GM19193 (cell line): ENCODE data around the gene TTC29.

Experiments
- POLR2A ChIP-seq: IDR thresholded peaks from 4 replicates; pipeline ENCODE4 v1.6.1; 2011; ENCODE audit not compliant: insufficient read depth, insufficient read length; ENCODE audit errors: extremely low read depth

Gene TTC29

DNA sequence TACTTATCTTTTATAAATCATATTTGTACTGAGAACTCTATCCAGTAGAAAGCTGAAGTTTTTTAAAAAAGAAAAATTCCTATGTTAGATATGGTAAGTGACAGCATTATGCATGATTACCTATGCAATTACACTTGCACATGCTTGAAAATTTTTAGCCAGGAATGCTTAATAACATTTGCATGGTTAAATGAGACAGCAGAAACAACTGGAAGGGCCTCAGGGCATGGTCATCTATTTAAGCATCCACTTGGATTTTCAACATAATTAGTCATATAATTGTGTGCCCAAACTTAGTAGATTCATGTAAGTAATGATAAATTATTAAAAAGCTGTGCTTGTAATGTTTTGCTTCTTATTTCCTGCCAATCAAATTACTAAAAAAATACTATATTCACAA, 151.9 kb downstream of the TTC29 start:
- TF ChIP-seq POLR2A, result no peak

DNA sequence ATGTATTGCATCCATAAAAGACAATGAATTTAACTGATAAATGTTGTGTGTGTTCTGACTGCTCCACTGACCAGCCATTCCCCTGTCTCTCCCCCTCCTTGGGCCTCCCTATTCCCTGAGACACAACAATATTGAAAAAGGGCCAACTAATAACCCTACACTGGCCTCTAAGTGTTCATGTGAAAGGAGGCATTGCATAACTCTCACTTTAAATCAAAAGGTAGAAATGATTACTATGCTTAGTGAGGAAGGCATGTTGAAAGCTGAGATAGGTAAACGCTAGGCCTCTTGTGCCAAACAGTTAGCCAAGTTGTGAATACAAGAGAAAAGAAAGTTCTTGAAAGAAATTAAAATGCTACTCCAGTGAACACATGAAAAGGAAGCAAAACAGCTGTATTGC, 154.2 kb downstream of the TTC29 start:
- no peak for TF ChIP-seq POLR2A

DNA sequence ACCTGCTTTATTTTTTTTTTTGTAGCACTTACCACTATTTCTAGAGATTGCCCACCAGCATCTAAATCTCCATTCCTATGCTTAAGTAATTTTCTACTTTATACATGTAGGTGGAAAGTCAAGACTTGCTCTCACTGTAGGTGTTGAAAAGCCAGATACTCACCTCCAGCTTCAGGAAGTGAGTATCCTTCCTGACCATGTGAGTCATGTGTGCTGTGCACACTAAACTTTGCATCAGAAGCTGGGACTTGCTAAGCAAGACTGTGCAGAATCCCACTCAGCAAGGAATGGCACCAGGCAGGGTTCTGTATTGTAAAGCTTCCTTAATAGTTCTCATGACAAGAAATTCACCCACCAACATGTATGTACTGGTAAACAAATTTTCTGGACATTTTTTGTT, 155.1 kb downstream of the TTC29 start:
- TF ChIP-seq POLR2A, result no peak

DNA sequence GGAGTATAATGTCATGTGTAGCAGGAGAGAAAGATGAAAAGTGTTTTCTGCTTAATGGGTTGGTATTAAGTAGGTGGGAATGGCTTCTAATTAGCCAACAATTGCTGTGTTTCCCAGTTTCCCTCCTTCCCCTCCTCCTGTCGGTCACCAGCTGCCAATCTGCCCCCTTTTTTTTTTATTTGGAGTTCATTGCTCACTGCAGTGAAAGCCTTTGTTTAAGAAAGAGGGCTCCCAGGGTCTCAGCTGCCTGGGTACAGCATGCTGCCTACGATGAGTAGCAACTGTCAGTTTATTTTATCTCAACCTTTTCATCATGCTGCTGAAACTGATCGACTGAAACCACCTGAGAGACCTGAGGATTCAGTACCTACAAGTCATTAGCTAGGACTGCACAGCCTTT, 157.9 kb downstream of the TTC29 start:
- TF ChIP-seq POLR2A, result no peak

DNA sequence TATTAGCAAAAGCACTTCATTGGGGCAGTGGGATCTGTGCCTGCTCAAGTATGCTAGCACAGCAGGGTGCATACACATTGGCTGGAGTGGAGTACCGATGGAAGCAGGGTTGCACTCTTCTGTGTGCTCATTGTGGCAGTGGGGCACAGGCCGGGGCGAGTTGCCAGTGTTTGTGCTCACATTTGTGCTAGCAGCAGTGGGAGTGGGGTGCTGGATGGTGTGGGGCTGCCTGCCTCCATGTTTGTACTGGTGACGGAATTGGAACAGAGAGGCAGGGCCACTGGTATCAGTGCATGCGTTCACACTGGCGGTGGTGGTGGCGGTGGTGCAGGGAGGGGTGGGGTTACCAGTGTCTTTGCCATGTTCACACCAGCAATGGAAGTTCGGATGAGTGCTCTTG, 169.0 kb downstream of the TTC29 start:
- TF ChIP-seq POLR2A, result no peak

DNA sequence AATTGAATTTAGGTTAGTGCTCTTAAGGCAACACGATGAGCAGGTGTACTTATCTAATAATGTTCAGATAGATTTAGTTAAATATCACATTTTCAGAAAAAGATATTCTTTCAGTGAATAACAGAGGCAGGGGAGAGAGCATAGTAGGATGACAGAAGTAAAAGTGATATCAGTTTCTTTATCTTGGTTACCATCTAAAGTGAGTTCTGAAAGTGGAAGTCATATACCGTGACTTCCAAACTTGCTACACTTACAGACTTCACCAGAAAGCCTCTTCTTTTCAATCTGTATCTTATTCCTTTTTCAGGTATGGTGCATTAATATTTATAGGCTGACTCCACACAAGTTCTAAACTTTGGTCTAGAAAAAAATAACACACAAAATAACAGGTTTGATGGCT, 182.1 kb downstream of the TTC29 start:
- TF ChIP-seq POLR2A, result no peak

DNA sequence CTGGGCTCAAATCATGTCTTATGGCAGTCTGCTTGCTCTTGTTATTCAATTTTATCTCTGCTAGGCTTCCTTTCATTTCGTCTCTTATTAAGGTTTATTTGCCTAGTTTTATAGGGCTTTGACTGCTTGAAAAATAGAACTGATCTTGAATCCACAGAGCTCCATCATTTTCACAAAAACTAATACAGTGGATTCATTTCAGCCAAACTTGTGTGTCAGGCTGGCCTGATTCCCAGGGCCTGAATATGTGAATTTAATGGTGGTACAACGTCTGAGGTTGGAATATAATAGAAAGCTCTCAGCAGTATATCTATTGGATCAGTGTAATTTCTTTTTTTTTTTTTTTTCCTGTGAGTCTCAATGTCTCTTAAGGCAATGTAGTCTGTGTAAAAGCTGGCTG, 183.6 kb downstream of the TTC29 start:
- TF ChIP-seq POLR2A, result no peak

DNA sequence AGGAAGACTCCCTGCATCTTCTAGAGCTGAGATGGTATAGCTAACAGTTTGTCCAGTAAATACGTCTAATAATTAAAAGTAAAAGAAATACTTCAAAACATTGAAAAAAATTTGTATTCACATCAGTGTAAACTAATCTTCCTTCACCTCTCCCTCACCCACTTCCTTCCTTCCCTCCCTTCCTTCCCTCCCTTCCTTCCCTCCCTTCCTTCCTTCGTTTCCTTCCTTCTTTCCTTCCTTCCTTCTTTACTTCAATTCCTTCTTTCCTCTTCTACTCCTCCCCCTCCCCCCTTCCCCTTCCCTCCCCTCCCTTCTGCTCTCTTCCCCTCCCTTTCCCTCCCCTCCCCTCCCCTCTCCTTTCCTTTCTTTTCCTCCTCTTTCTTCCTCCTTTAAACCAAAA, 203.2 kb downstream of the TTC29 start:
- TF ChIP-seq POLR2A, result no peak

DNA sequence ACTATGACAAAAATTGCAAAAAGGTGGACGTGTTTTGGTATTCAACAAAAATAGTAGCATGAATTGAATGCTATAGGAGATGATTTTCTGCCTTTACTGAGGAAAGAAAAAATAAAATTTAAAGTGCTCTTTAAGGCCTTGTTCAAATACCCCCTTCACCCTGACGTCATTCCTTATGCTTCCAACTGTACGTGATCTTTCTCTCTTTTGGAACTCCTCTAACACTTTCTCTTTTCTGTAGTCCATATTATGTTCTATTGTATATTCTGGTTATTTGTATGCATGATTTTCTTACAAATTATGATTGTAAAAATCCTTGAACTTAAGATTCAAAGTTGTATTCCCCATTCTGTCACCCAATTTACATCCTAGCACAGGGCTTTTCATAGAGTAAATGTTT, 206.5 kb downstream of the TTC29 start:
- TF ChIP-seq POLR2A, result no peak

DNA sequence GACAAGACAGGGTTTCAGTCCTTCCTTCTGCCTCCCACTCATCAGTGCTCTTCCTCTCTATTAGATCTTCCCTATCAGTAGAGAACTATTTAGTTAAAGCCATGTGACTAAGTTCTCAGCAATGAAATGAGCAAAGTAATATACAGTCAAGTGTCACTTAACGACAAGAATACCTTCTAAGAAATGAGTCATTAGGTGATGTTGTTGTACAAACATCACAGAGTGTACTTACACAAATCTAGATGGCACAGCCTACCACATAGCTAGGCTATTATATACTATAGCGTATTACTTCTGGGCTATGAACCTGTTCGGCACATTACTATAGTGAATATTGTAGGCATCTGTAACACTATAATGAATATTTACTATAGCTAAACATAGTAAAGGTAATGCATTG, 235.7 kb downstream of the TTC29 start:
- no peak for TF ChIP-seq POLR2A

DNA sequence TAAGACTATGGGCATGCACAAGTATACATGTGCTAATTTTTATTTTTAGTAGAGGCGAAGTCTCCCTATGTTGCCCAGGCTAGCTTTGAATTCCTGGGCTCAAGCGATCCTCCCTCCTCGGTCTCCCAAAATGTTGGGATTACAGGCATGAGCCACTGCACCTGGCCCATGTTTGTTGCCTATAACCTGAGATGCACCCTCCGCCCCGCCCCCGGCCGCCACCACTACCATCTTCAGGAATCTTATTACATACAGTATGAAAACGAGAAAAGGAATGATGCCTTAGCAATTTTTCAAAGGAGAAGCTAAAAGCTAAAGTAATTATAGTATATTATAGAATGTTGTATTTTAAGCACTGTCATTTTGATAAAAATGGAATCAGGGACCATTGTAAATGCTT, 245.8 kb downstream of the TTC29 start:
- TF ChIP-seq POLR2A, result no peak

DNA sequence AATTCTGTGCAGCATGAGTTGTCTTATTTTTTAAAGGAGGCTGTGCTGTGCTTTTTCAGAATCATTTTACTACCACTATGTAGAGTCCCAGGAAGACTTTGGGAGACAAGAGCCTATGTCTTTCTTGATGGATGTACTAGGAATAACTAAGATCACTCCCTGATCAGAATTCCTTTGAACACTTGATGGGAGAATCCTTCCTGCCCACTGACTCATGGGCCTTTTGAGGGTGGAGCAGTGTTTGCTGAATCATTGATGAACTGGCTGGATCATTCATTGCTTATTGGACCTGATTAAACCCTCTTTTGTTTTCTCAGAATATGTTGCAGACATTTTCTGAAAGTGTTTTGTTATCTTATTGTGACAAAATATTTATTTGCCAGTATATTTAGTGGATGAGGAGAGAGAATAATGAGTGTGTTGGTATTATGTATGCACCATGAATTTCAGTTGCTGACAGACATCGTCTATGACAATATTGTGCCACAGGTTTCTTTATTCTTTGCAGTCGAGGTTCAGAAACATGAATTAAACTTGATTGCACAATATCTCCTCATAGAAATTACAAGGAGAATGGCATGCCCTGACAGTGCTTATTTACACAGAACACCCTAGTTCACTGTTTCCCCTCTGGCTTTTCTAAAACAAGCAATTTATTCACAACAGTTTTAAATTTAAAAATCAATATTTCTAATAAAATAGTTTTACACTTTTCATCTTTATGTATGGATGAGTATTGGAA, 270.7 kb downstream of the TTC29 start:
- no peak for TF ChIP-seq POLR2A

DNA sequence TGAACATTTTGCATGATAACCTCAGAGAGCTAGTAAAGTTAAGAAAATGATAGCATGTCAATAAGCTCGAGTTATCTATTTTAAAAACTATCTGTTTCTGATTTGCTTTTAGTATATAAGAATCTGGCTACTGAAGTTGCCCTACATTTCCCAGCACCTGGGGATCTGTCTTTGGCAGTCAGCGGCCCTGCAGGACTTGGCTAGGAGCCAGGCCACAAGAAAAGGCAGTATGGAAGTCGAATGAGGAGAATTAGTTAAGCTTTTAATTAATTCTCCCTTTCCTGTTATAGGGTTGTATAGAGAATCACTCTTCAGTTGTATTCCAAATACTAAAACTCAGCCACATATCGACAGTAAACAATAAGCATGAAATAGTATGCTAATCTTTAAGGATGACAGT, 284.3 kb downstream of the TTC29 start:
- TF ChIP-seq POLR2A, result no peak
